CD14-positive monocyte (primary cell): Measurements from ENCODE around the gene TLK2. TPM values are rescaled to one million over a fixed set of nuclear protein-coding genes. Genes with fewer than 3 reads are reported as not detected.

Source experiments
- DNase-seq, 3 donors: peaks; one replicate each; pipeline ENCODE4 v3.0.0-alpha.2; 2011 to 2022
- H2AFZ ChIP-seq: 2 replicates; pipeline ENCODE4 v1.6.0; 2012; ENCODE audit warnings: mild to moderate bottlenecking, low read depth, low read length, inconsistent platforms; ENCODE audit not compliant: insufficient read depth, poor library complexity, severe bottlenecking
- H3K27ac ChIP-seq, 2 donors: 1 replicate in 1 of 2; 2 replicates in 1 of 2; pipeline ENCODE4 v1.5.1; 2012 to 2013; ENCODE audit warnings: low read length in 2 of 2, control low read depth in 1 of 2, inconsistent platforms in 1 of 2, low read depth in 1 of 2, mild to moderate bottlenecking in 1 of 2
- H3K27me3 ChIP-seq, 2 donors: one replicate each; pipeline versions ENCODE4 v1.6.0 to v1.6.1; 2011 to 2013; ENCODE audit warnings: low read length in 2 of 2; ENCODE audit not compliant: control insufficient read depth in 2 of 2, insufficient read depth in 2 of 2
- H3K36me3 ChIP-seq, 2 donors: replicated peaks in 1 of 2; 1 replicate in 1 of 2; 2 replicates in 1 of 2; pipeline versions ENCODE4 v1.5.1 to v1.6.1; 2012 to 2013; ENCODE audit warnings: low read length in 2 of 2, control low read depth in 1 of 2, inconsistent platforms in 1 of 2, mild to moderate bottlenecking in 1 of 2; ENCODE audit not compliant: insufficient read depth in 2 of 2, control insufficient read depth in 1 of 2
- H3K4me1 ChIP-seq, 2 donors: 1 replicate in 1 of 2; 2 replicates in 1 of 2; pipeline versions ENCODE4 v1.5.1 to v1.6.1; 2012 to 2013; ENCODE audit warnings: low read length in 2 of 2, control low read depth in 1 of 2, inconsistent platforms in 1 of 2, mild to moderate bottlenecking in 1 of 2, moderate library complexity in 1 of 2; ENCODE audit not compliant: insufficient read depth in 2 of 2, control insufficient read depth in 1 of 2
- H3K4me2 ChIP-seq: replicated peaks from 2 replicates; pipeline ENCODE3; 2012; ENCODE audit warnings: low read length, moderate library complexity, mild to moderate bottlenecking; ENCODE audit not compliant: poor library complexity, severe bottlenecking; ENCODE audit errors: extremely low read depth
- H3K4me3 ChIP-seq, 3 experiments: fragments of 200-600 bp in 1 of 3; sonication (generic) in 1 of 3; replicated peaks in 1 of 3; 1 replicate in 2 of 3; 2 replicates in 1 of 3; pipeline ENCODE4 v1.5.1; 2011 to 2013; ENCODE audit warnings: low read length in 3 of 3, mild to moderate bottlenecking in 3 of 3, control low read depth in 2 of 3, low read depth in 2 of 3, inconsistent platforms in 1 of 3, moderate library complexity in 1 of 3
- H3K79me2 ChIP-seq: 2 replicates; pipeline ENCODE4 v1.6.0; 2012; ENCODE audit warnings: mild to moderate bottlenecking, control low read depth, inconsistent platforms, low read length, moderate library complexity; ENCODE audit not compliant: insufficient read depth
- H3K9ac ChIP-seq: 2 replicates; pipeline ENCODE4 v1.6.0; 2017; ENCODE audit warnings: low read length, mild to moderate bottlenecking; ENCODE audit not compliant: insufficient read depth, poor library complexity, severe bottlenecking
- H3K9me3 ChIP-seq, 2 donors: replicated peaks in 1 of 2; 1 replicate in 1 of 2; 2 replicates in 1 of 2; pipeline versions ENCODE4 v1.5.1 to v1.6.1; 2012 to 2013; ENCODE audit warnings: low read length in 2 of 2, control low read depth in 1 of 2; ENCODE audit not compliant: control insufficient read depth in 1 of 2, insufficient read depth in 1 of 2
- H4K20me1 ChIP-seq: 2 replicates; pipeline ENCODE4 v1.6.0; 2012; ENCODE audit warnings: mild to moderate bottlenecking, low read length, control low read depth, moderate library complexity; ENCODE audit not compliant: insufficient read depth
- H3K27ac Mint-ChIP-seq, 7 donors: one replicate each; pipeline ENCODE4 v1.8.0; 2020; ENCODE audit warnings: mild to moderate bottlenecking in 7 of 7, mixed read lengths in 7 of 7, moderate library complexity in 6 of 7, inconsistent platforms in 2 of 7
- H3K27me3 Mint-ChIP-seq, 3 donors: one replicate each; pipeline ENCODE4 v1.8.0; 2021 to 2022; ENCODE audit warnings: low read depth in 3 of 3, mild to moderate bottlenecking in 3 of 3, mixed read lengths in 3 of 3, moderate library complexity in 3 of 3, inconsistent platforms in 1 of 3
- H3K36me3 Mint-ChIP-seq, 2 donors: one replicate each; pipeline ENCODE4 v1.8.0; 2020; ENCODE audit warnings: mixed read lengths in 2 of 2, inconsistent platforms in 1 of 2, mild to moderate bottlenecking in 1 of 2
- H3K4me1 Mint-ChIP-seq: one replicate; pipeline ENCODE4 v1.8.0; 2020; ENCODE audit warnings: mild to moderate bottlenecking, mixed read lengths
- H3K4me3 Mint-ChIP-seq, 2 donors: one replicate each; pipeline ENCODE4 v1.8.0; 2020; ENCODE audit warnings: mild to moderate bottlenecking in 2 of 2, mixed read lengths in 2 of 2, moderate library complexity in 1 of 2
- H3K9me3 Mint-ChIP-seq, 7 donors: one replicate each; pipeline ENCODE4 v1.8.0; 2020 to 2022; ENCODE audit warnings: mixed read lengths in 7 of 7, mild to moderate bottlenecking in 6 of 7, moderate library complexity in 6 of 7, inconsistent platforms in 2 of 7
- CTCF ChIP-seq: fragments of 200-600 bp; IDR thresholded peaks from one replicate; pipeline ENCODE4 v1.8.0; 2022; ENCODE audit warnings: antibody characterized with exemption, mild to moderate bottlenecking
- WGBS: methylation state at CpG from one replicate; pipeline ENCODE4 v1.1.5; 2013; ENCODE audit warnings: missing lambda C conversion rate; ENCODE audit not compliant: insufficient coverage; 5-methylcytosine and 5-hydroxymethylcytosine counted together
- intact Hi-C, 2 donors: fragments of 100-400 bp; cut with micrococcal nuclease; formaldehyde crosslinking; loops; one replicate each; pipeline versions ENCODE4 v1.15.0 to v1.15.1; 2023
- polyA plus RNA-seq, 3 donors: library from polyadenylated mRNA; depleted of rRNA in 1 of 3; unstranded in 2 of 3; stranded (reverse) in 1 of 3; fragments of 300-500 nt in 2 of 3; fragments of >200 nt in 1 of 3; fragmentation: Illumina TruSeq in 2 of 3; gene quantifications; 1 replicate in 2 of 3; 2 replicates in 1 of 3; pipeline ENCODE4 v1.2.3, GENCODE V29; 2012 to 2021

Gene TLK2
- polyA plus RNA-seq, 3 donors, result 4.0 to 28.2 (median 4.3) TPM

GRCh38 chr17:62576382-62576781 is 97.8 kb downstream of the TLK2 start:
- H3K27ac Mint-ChIP-seq, result no peak overlapping the region
- no peaks in the 10 kb centered on the region for H3K4me1 Mint-ChIP-seq
- no CpG with 5 or more reads among the region's 1 CpG for WGBS
- no peak overlapping the region for H3K27ac ChIP-seq
- TF ChIP-seq CTCF, result no peak
- peaks cover 75 to 86% of the 10 kb centered on the region in 2 donors for H3K36me3 Mint-ChIP-seq
- H3K4me3 Mint-ChIP-seq, result no peak overlapping the region
- H3K9me3 Mint-ChIP-seq, result no peaks in the 10 kb centered on the region
- no peaks in the 10 kb centered on the region for H3K27me3 ChIP-seq
- no peak overlapping the region for H2AFZ ChIP-seq
- H3K9ac ChIP-seq, result no peak overlapping the region
- no peak for DNase-seq
- no peak overlapping the region for H3K4me2 ChIP-seq
- intact Hi-C loops, result no loop called here
- no peaks in the 10 kb centered on the region for H3K79me2 ChIP-seq
- no peaks in the 10 kb centered on the region for H4K20me1 ChIP-seq
- H3K4me3 ChIP-seq, result no peak overlapping the region
- no peaks in the 10 kb centered on the region for H3K9me3 ChIP-seq
- peaks cover 0 to 2% (median 0%) of the 10 kb centered on the region in 3 donors for H3K27me3 Mint-ChIP-seq
- H3K4me1 ChIP-seq, result no peaks in the 10 kb centered on the region
- H3K36me3 ChIP-seq, result peaks cover 67 to 96% of the 10 kb centered on the region in 2 donors

GRCh38 chr17:62578757-62579487 is 100.3 kb downstream of the TLK2 start:
- intact Hi-C loops, result no loop called here
- peaks cover 0 to 4% (median 0%) of the 10 kb centered on the region in 3 donors for H3K27me3 Mint-ChIP-seq
- no peaks in the 10 kb centered on the region for H3K4me1 Mint-ChIP-seq
- no peaks in the 10 kb centered on the region for H3K4me1 ChIP-seq
- H3K4me3 ChIP-seq, result no peak overlapping the region
- DNase-seq, result no peak
- no peaks in the 10 kb centered on the region for H3K9me3 Mint-ChIP-seq
- no peak overlapping the region for H3K9ac ChIP-seq
- no peak overlapping the region for H3K4me2 ChIP-seq
- H3K27ac ChIP-seq, result no peak overlapping the region
- WGBS, result 100% methylated on average over 1 of the region's 2 CpGs
- H3K36me3 Mint-ChIP-seq, result peaks cover 74 to 90% of the 10 kb centered on the region in 2 donors
- no peaks in the 10 kb centered on the region for H3K9me3 ChIP-seq
- no peaks in the 10 kb centered on the region for H4K20me1 ChIP-seq
- no peaks in the 10 kb centered on the region for H3K27me3 ChIP-seq
- no peaks in the 10 kb centered on the region for H3K79me2 ChIP-seq
- peak overlapping the region in 1 of 7 donors; percentile 63 for H3K27ac Mint-ChIP-seq
- H3K4me3 Mint-ChIP-seq, result no peak overlapping the region
- H2AFZ ChIP-seq, result no peak overlapping the region
- no peak for TF ChIP-seq CTCF
- peaks cover 69 to 98% of the 10 kb centered on the region in 2 donors for H3K36me3 ChIP-seq
